Measurements from ENCODE around the gene SCRN1. TPM values are rescaled to one million over a fixed set of nuclear protein-coding genes. Genes with fewer than 3 reads are reported as not detected.

SCRN1 gene
- total RNA-seq, 2 experiments from 2014 or later: 1.6 to 2.1 TPM

DNA sequence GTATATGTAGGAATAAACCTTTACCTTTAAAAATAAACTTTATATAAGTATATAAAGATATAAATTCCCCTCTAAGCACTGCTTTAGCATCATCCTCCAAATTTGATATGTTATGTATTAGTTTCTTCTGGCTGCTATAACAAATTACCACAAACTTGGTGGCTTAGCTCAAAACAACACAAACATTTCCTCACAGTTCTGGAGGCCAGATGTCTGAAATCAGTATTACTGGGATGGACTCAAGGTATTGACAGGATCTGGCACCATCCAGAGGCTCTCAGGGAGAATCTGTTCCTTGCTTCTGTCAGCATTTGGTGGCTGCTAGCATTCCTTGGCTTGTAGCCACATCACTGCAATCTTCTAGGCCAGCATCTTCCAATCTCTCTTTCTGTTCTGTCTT lies 6.7 kb upstream of the SCRN1 start:
- Mint-ChIP-seq H3K4me3 (no peak overlapping the region), H3K27ac (no peak overlapping the region), H3K36me3 (peaks cover 7% of the 10 kb centered on the region), H3K27me3 (peaks cover 45% of the 10 kb centered on the region), H3K9me3 (peaks cover 25% of the 10 kb centered on the region), H3K4me1 (ENCODE audit: low read depth) (no peaks in the 10 kb centered on the region)
- intact Hi-C loops (cut with micrococcal nuclease): no loop called here
- DNase-seq: no peak
- ChIA-PET POLR2A (no interaction called here), CTCF (no interaction called here)

DNA sequence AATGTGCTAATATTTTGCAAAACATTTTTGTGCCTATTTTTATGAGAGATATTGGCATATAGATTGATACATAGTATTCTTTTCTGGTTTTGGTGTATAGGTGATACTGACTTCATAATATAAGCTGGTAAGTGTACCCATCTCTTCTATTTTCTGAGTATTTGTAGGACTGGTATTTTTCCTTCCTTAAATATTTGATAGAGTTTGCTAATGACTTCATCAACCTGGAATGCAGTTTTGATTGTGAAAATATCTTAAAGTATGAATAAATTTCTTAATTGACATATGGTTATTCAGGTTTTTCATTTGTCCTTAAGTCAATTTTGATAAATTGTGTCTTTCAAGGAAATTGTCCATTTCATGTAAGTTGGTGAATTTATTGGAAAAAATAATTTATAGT lies 6.1 kb upstream of the SCRN1 start:
- peaks cover 46% of the 10 kb centered on the region for H3K27me3 Mint-ChIP-seq
- no peak overlapping the region for H3K27ac Mint-ChIP-seq
- H3K36me3 Mint-ChIP-seq: peaks cover 7% of the 10 kb centered on the region
- H3K9me3 Mint-ChIP-seq: peaks cover 25% of the 10 kb centered on the region
- H3K4me1 Mint-ChIP-seq (ENCODE audit: low read depth): no peaks in the 10 kb centered on the region
- POLR2A ChIA-PET: no interaction called here
- H3K4me3 Mint-ChIP-seq: no peak overlapping the region
- DNase-seq: no peak
- intact Hi-C loops (cut with micrococcal nuclease): no loop called here
- CTCF ChIA-PET: no interaction called here

DNA sequence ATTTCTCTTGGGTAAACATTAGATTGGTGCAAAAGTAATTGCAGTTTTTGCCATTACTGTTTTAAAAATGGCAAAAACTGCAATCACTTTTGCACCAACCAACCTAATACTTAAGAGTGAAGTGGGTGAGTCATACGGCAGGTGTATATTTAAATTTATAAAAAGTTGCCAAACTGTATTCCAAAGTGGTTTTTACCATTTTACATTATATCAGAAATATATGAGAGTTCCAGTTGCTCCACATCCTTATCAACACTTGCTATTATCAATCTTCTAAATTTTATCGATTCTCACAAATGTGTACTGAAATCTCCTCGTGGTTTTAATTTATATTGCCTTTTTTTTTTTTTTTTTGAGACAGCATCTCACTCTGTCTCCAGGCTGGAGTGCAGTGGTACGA lies 3.5 kb upstream of the SCRN1 start:
- intact Hi-C loops (cut with micrococcal nuclease): no loop called here
- Mint-ChIP-seq H3K9me3 (peaks cover 25% of the 10 kb centered on the region), H3K36me3 (peaks cover 6% of the 10 kb centered on the region), H3K27ac (no peak overlapping the region), H3K4me1 (ENCODE audit: low read depth) (peaks cover 10% of the 10 kb centered on the region), H3K4me3 (no peak overlapping the region), H3K27me3 (peaks cover 43% of the 10 kb centered on the region)
- ChIA-PET POLR2A (no interaction called here), CTCF (interaction anchor here (1.0 kb wide), 1 partner anchor 169 kb away, joined by 3 read pairs; no protein-coding TSS in a partner anchor)
- no peak for DNase-seq

DNA sequence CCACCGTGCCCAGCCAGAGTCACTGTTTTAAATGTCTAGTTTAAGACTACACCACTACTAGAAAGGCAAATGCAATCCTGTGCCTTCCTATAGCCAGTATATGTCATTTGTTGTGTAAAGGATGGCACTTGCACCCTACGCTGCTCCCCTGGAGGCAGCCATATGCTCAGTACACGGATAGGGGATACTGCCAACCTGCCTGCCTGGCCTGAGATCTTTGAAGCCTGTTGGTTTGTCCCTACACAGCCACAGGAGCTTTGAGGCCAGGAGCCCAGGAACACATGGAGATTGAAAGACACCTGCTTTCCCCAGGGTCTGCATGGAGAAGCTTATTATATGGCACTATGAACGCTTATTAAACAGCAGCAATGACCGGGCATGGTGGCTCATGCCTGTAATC lies 2.3 kb upstream of the SCRN1 start:
- peaks cover 21% of the 10 kb centered on the region for H3K9me3 Mint-ChIP-seq
- ChIA-PET CTCF (no interaction called here), POLR2A (no interaction called here)
- no peak overlapping the region for H3K27ac Mint-ChIP-seq
- intact Hi-C loops (cut with micrococcal nuclease): no loop called here
- H3K4me1 Mint-ChIP-seq (ENCODE audit: low read depth): peaks cover 10% of the 10 kb centered on the region
- H3K4me3 Mint-ChIP-seq: no peak overlapping the region
- H3K36me3 Mint-ChIP-seq: peaks cover 4% of the 10 kb centered on the region
- DNase-seq: no peak
- H3K27me3 Mint-ChIP-seq: peaks cover 43% of the 10 kb centered on the region

DNA sequence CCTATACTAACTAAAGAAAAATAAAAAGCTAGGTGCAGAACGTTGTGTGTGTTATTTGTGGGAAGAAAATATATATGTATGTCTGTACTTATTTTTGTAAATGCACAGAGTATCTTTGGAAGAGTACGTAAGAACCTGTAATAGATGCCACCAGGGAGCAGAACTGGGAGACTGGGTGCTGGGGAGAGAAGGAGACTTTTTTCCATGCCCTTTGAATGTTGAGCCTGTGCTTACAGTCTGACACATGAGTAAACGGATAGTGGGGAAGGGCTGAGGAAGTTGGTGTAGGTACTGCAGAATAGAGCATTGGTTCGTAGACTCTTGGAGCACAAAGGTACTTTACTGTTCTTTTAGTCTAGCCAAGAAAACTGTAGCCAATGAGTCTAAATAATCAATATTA lies 1.3 kb upstream of the SCRN1 start:
- no peak for DNase-seq
- Mint-ChIP-seq H3K4me1 (ENCODE audit: low read depth) (peaks cover 10% of the 10 kb centered on the region), H3K4me3 (no peak overlapping the region), H3K27me3 (peaks cover 37% of the 10 kb centered on the region), H3K36me3 (no peaks in the 10 kb centered on the region), H3K27ac (no peak overlapping the region), H3K9me3 (peaks cover 16% of the 10 kb centered on the region)
- POLR2A ChIA-PET: no interaction called here
- intact Hi-C loops (cut with micrococcal nuclease): no loop called here
- CTCF ChIA-PET: no interaction called here

DNA sequence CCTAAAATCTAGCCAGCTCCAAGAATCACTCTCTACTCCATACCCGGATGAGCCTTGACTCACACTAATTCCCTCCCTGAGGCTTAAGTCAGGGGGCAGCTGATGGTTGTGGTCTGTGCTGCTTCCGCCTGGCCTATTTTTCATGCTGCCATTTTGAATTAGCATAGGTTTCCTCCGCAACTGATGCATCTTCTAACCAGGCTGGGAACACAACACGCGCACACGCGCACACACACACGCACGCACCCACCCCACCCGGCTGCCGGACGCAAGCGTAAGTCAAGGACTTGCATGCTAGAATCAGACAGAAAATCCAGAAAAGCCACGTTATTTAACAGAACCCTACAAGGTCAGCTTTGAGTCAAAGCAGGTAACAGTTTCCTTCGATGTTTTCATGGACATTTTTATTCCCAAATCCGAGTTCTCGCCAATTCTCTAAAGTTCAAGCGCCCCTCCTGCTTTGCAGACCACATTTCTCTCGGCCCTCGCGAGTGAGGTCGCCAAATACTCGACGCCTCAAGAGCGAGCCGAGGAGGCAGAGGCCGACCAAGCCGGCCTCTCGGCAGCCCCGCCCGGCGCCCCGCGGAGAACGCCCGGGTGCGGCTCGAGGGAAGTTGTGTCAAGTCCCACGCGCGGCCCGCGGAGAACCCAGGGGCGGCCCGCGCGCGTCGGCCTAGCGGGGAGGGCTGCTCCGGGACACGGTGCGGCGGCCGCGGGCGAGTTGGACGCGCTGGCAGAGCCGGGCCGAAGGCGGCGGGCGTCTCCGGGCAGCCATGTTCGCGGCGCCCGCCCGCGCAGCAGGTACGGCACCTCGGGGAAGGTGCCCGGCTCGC lies 961 bp downstream of the SCRN1 start:
- Mint-ChIP-seq H3K27ac (no peak overlapping the region), H3K27me3 (peaks cover 45% of the 10 kb centered on the region), H3K4me1 (ENCODE audit: low read depth) (peaks cover 10% of the 10 kb centered on the region), H3K9me3 (peaks cover 16% of the 10 kb centered on the region), H3K4me3 (peak overlapping the region; percentile 65), H3K36me3 (no peaks in the 10 kb centered on the region)
- DNase-seq: peak; percentile 28
- POLR2A ChIA-PET: interaction anchor here (0.8 kb wide), 1 partner anchor 40 kb away, joined by 4 read pairs; the partner anchor contains the start of gene PLEKHA8
- intact Hi-C loops (cut with micrococcal nuclease): loop anchor here (2.0 kb wide), 1 partner anchor 38 kb away; the partner anchor contains the start of gene FKBP14
- CTCF ChIA-PET: no interaction called here

DNA sequence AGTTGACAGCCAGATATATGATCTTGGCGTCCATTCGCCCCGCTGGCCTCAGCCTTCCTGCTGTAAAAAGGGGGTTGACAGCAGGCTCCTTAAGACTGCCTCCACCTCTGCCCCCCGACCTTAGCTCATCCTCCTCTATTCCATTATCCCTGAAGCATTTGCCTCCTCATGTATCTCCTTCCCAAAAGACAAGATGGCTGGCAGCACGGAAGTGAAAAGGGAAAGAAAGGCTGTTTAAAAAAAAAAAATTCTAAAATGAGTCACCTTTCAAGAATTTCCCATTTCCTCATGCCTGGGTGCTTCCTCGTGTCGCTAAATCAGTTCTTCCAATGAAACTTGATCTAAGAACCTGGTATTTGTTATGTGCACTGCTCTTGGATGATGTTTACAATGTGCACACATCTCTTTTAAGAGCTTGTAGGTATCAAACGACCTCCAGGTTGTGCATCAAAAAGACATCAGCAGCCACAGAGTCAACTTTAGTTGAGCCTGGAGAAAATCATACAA lies 1.7 kb downstream of the SCRN1 start:
- intact Hi-C loops (cut with micrococcal nuclease): loop anchor here (2.0 kb wide), 1 partner anchor 39 kb away; the partner anchor contains the start of gene FKBP14
- Mint-ChIP-seq H3K4me3 (peak overlapping the region; percentile 65), H3K4me1 (ENCODE audit: low read depth) (peaks cover 10% of the 10 kb centered on the region), H3K27me3 (peaks cover 47% of the 10 kb centered on the region), H3K36me3 (no peaks in the 10 kb centered on the region), H3K9me3 (peaks cover 10% of the 10 kb centered on the region), H3K27ac (no peak overlapping the region)
- CTCF ChIA-PET: no interaction called here
- POLR2A ChIA-PET: interaction anchor here (0.8 kb wide), 1 partner anchor 41 kb away, joined by 4 read pairs; the partner anchor contains the start of gene PLEKHA8
- DNase-seq: no peak

DNA sequence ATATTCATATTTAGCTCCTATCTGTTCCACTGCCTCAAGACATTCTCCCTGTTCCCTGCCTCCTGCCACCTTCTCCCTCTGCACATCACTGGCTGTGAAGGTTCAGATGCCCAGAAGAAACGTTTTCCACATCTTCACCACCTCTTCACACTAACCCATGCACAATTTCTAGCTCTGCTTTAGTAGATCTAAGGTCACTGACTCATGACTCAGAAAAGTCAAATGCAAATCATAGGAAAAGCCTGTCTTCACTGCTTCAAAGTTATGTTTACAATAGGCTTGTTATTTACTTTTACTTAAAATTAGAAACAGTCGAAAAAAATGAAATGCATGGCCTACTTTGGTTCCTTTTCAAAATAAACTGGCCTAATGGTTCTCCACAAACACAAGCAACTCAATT lies 2.5 kb downstream of the SCRN1 start:
- peaks cover 3% of the 10 kb centered on the region for H3K9me3 Mint-ChIP-seq
- peaks cover 47% of the 10 kb centered on the region for H3K27me3 Mint-ChIP-seq
- DNase-seq: no peak
- intact Hi-C loops (cut with micrococcal nuclease): no loop called here
- no peak overlapping the region for H3K4me3 Mint-ChIP-seq
- POLR2A ChIA-PET: no interaction called here
- peaks cover 10% of the 10 kb centered on the region for H3K4me1 Mint-ChIP-seq (ENCODE audit: low read depth)
- no peak overlapping the region for H3K27ac Mint-ChIP-seq
- CTCF ChIA-PET: no interaction called here
- no peaks in the 10 kb centered on the region for H3K36me3 Mint-ChIP-seq

DNA sequence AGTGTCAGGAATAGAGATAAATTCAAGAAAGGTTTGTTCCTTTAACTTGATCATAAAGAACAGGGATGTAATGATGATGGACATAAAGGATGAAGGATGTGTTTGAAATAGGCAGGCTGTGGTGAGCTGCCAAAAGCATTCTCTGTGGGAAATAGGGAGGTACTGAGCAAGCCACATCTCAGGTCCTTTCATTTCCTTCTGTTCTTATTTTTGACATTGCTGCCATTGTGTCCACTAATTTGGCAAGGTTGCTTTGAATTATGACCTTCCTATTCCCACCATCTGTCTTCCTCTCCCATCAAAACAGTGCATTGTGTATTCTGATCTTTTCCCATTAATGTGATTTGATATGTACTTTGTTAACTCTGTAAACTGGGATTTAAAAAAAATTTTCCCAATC lies 9.4 kb downstream of the SCRN1 start:
- Mint-ChIP-seq H3K27ac (no peak overlapping the region), H3K9me3 (no peaks in the 10 kb centered on the region), H3K27me3 (peaks cover 19% of the 10 kb centered on the region), H3K4me1 (ENCODE audit: low read depth) (no peaks in the 10 kb centered on the region), H3K36me3 (no peaks in the 10 kb centered on the region), H3K4me3 (no peak overlapping the region)
- intact Hi-C loops (cut with micrococcal nuclease): no loop called here
- POLR2A ChIA-PET: no interaction called here
- DNase-seq: no peak
- CTCF ChIA-PET: no interaction called here

DNA sequence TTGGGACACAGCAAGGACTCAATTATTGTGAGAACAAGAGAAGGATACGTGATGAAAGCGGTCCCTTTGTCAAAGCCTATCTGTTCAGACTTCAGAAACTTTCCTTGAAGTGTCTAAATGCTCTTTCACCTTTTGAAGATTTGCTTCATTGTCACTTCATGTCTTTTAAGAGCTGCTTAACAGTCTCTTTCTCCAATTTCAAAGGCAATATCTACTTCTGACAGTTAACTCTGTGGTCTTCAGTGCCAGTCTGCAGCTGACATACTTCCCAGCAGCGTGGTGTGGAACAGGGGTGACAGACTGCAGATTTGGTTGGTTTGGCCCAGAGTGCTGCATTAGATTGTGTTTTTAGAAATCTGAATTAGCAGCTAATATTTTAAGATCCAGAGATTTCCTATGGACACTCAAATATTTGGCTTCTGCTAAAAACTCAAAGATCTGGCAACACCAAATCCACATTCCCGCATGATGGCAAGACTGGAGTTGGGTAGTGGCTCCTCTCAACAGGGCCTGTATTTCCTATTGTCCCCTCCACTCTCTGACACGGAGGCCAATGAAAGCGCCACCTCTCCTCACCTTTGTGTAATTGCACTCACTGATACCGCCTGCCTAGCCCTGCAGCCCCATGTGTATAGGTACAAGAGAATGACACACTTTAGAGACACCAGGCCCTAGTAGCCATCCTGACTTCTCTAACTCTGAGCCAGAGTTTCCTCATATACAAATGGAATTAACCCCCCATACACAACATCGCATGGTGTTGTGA lies 11.5 kb downstream of the SCRN1 start:
- Mint-ChIP-seq H3K4me1 (ENCODE audit: low read depth) (no peaks in the 10 kb centered on the region), H3K4me3 (no peak overlapping the region), H3K27ac (no peak overlapping the region), H3K9me3 (no peaks in the 10 kb centered on the region), H3K36me3 (no peaks in the 10 kb centered on the region), H3K27me3 (peaks cover 14% of the 10 kb centered on the region)
- POLR2A ChIA-PET: interaction anchor here (0.6 kb wide), 1 partner anchor 99 kb away, joined by 3 read pairs; no protein-coding TSS in a partner anchor
- CTCF ChIA-PET: interaction anchor here (0.7 to 2.3 kb wide), 2 partner anchors 85 to 120 kb away, joined by 3 to 6 read pairs; no protein-coding TSS in a partner anchor
- no peak for DNase-seq
- intact Hi-C loops (cut with micrococcal nuclease): no loop called here

DNA sequence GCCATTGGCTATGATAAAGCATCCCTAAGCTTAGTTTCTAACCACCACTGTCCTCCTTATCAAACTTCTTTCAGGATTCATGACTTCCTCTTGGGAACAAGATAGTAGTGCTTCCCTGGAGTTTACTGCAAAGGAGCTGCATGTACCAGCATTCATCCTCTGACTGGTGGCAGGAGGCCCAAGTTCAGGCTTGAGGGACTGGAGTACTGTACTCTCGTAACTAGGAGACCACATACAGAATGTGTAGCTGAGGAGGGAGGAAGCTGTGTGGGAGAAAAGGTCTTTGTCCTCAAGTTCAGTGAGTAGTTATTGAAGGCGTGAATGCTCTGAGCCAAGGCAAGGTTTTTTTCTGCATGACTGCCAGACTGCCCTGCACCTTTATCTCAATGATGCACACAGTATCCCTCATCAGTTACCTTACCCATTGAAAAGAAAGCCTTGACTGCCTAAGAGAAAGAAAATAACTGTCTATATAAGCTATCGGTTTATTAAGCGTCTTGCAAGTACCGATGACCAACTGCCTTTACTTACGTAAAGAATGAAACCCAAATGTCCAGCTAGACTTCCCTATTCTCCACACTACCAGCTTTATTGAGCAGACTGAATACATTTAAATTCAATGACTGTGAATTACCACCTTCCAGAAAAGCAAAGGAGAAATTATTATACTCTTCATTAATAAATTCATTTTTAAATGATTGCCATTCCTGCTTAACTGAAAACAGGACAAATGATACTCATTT lies 12.8 kb downstream of the SCRN1 start:
- no peak overlapping the region for H3K27ac Mint-ChIP-seq
- no peaks in the 10 kb centered on the region for H3K4me1 Mint-ChIP-seq (ENCODE audit: low read depth)
- peaks cover 14% of the 10 kb centered on the region for H3K27me3 Mint-ChIP-seq
- no peak overlapping the region for H3K4me3 Mint-ChIP-seq
- no peaks in the 10 kb centered on the region for H3K36me3 Mint-ChIP-seq
- intact Hi-C loops (cut with micrococcal nuclease): no loop called here
- POLR2A ChIA-PET: interaction anchor here (0.6 kb wide), 1 partner anchor 14 kb away, joined by 5 read pairs; no protein-coding TSS in a partner anchor
- CTCF ChIA-PET: interaction anchor here (2.3 kb wide), 1 partner anchor 86 kb away, joined by 6 read pairs; no protein-coding TSS in a partner anchor
- no peak for DNase-seq
- no peaks in the 10 kb centered on the region for H3K9me3 Mint-ChIP-seq

DNA sequence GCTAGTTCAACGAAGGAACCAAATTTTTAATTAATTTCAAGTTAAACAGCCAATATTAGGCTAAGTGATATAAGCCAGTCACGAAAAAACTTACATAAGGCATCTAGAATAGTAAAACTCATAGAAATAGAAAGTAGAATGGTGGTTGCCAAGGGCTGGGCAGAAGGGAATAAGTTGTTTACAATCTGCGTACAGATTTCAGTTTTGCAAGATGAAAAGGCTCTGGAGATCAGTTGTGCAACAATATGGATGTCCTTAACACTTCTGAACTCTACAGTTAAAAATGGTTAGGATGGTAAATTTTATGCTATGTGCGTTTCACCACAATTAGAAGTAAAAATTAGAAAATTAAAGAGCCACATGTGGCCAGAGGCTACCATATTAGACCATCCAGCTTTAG lies 13.3 kb downstream of the SCRN1 start:
- Mint-ChIP-seq H3K36me3 (no peaks in the 10 kb centered on the region), H3K4me3 (no peak overlapping the region), H3K27me3 (peaks cover 14% of the 10 kb centered on the region), H3K27ac (no peak overlapping the region), H3K4me1 (ENCODE audit: low read depth) (no peaks in the 10 kb centered on the region), H3K9me3 (no peaks in the 10 kb centered on the region)
- intact Hi-C loops (cut with micrococcal nuclease): no loop called here
- ChIA-PET CTCF (interaction anchor here (2.3 kb wide), 1 partner anchor 86 kb away, joined by 6 read pairs; no protein-coding TSS in a partner anchor), POLR2A (no interaction called here)
- DNase-seq: no peak
